Activated CD8-positive, alpha-beta memory T cell treated with anti-CD3 and anti-CD28 coated beads, Interleukin-2, amount 10 ng/mL, durations not matched to agents 7 days and 5 days (primary cell): Measurements from ENCODE around the gene UBR7. TPM values are rescaled to one million over a fixed set of nuclear protein-coding genes. Genes with fewer than 3 reads are reported as not detected.
"Not testable (repeated sequence)": the region's sequence is repeated elsewhere in the genome, so short reads cannot be mapped to it uniquely, and the experiment has no call there.

Experiments
- ATAC-seq: fragments of 150-1000 bp; cut with Tn5 transposase; one replicate; pipeline ENCODE4 v1.10.0; 2021; ENCODE audit warnings: moderate library complexity
- CTCF ChIA-PET: fragments of 350-600 bp; sonication (Branson Sonifier 250); formaldehyde crosslinking; loops from one replicate; lab custom pipeline; 2021; ENCODE audit warnings: antibody characterized with exemption; lab: Charles Lee
- DNase-seq: peaks from one replicate; pipeline ENCODE4 v3.0.0-alpha.2; 2020
- H3K27ac Mint-ChIP-seq: one replicate; pipeline ENCODE4 v1.8.0; 2021; ENCODE audit warnings: mild to moderate bottlenecking, mixed read lengths
- H3K27me3 Mint-ChIP-seq: one replicate; pipeline ENCODE4 v1.8.0; 2021; ENCODE audit warnings: mixed read lengths
- H3K36me3 Mint-ChIP-seq: one replicate; pipeline ENCODE4 v1.8.0; 2021; ENCODE audit warnings: mild to moderate bottlenecking, mixed read lengths
- H3K4me1 Mint-ChIP-seq: one replicate; pipeline ENCODE4 v1.8.0; 2021; ENCODE audit warnings: mixed read lengths
- H3K4me3 Mint-ChIP-seq: one replicate; pipeline ENCODE4 v1.8.0; 2021; ENCODE audit warnings: mild to moderate bottlenecking, moderate library complexity, mixed read lengths
- H3K9me3 Mint-ChIP-seq: one replicate; pipeline ENCODE4 v1.8.0; 2022; ENCODE audit warnings: low read depth, mixed read lengths
- total RNA-seq, 2 experiments: library from RNA; stranded (reverse); gene quantifications; one replicate each; pipeline ENCODE4 v1.2.3, GENCODE V29; 2021

The UBR7 gene
- total RNA-seq, 2 experiments from 2014 or later: 40.2 to 41.6 TPM

DNA sequence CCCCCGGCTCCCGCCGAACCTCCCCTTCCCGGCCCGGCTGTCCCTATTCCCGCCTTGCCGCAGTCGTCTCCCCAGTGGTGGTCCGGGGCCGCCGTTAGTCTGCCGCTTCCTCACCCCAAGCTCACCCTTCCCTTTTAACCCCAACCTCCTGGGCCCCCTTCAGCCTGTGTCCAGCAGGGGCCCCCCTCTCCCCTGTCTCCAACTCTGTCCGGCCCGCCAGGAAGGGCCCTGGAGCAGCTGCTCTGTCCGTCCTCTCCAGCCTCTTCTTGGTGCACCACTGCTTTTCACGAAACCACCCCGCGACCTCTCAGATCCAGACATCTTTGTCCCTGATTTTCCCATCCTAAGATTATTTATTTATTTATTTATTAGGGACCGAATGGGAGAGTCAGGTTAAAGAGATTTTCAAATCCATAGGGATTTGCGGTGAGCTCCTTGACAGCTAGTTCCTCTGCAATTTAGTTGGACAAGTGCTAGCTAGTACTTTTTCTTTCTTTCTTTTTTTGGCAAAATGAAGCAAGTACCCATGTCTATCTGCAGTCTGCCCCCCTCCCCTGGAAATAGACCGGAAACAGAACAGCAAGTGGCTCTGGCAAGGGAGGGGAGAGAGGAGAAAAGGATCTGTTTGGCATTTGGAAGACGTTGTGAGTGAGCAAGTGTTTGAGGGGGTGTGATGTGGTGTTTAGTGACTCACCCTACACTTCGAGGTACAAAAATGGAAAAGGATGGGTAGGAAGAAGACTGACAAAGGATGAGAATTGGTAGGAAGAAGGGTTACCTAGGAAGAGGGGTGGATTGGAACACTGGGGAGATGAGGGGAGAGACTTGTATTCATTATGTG is 632 bp downstream of the UBR7 start:
- Mint-ChIP-seq H3K27ac (peak overlapping the region; percentile 94), H3K4me1 (peaks cover 45% of the 10 kb centered on the region), H3K4me3 (peak overlapping the region; percentile 88), H3K9me3 (no peaks in the 10 kb centered on the region), H3K36me3 (peaks cover 25% of the 10 kb centered on the region), H3K27me3 (no peaks in the 10 kb centered on the region)
- CTCF ChIA-PET: interaction anchor here (0.9 to 5.4 kb wide), 13 partner anchors 10 to 94 kb away, joined by 3 to 26 read pairs (median 4); partner anchors contain the start of genes LYSET and MOAP1
- DNase-seq (peak; percentile 53), ATAC-seq (peak; percentile 49)

DNA sequence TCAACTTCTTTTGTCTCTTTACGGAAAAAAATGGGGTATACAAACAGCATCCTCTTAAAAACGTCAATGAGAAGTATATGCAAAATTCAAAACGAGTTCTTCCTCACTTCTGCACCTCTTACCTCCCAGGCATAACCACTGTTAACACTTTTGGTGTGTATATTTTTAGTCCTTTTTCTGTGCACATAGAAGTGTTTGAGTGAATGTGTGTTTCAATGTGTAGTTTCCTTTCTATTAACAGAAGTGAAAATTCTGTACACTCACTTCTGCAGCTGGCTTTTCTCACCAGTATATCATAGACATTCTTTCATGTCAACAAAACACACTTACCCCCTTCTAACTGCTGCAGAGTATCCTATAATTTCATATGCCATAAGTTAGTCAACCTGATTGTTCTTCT is 5.4 kb downstream of the UBR7 start:
- Mint-ChIP-seq H3K27me3 (no peaks in the 10 kb centered on the region), H3K4me1 (peaks cover 19% of the 10 kb centered on the region), H3K27ac (no peak overlapping the region), H3K4me3 (no peak overlapping the region), H3K9me3 (no peaks in the 10 kb centered on the region), H3K36me3 (peaks cover 26% of the 10 kb centered on the region)
- no peak for ATAC-seq
- CTCF ChIA-PET: no interaction called here
- DNase-seq: no peak

DNA sequence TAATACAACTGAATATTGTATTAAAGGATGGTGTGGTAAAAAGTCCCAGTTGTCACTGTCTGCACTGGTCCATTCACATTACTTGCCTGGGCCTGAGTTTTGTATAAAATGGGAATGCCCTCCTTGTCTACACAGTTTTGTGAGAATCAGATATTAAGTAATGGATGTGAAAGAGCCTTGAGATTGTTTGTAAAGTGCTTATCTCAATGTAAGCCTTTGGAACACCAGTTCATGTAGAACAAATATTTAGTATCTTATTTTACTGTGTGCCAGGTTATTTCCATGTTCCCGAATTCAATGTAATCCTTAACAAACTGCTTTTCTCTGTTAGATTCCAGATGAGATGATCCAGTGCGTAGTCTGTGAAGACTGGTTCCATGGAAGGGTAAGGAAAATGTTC is 7.5 kb downstream of the UBR7 start:
- CTCF ChIA-PET: no interaction called here
- DNase-seq (no peak), ATAC-seq (no peak)
- Mint-ChIP-seq H3K36me3 (peaks cover 31% of the 10 kb centered on the region), H3K27ac (no peak overlapping the region), H3K27me3 (no peaks in the 10 kb centered on the region), H3K9me3 (no peaks in the 10 kb centered on the region), H3K4me1 (peaks cover 4% of the 10 kb centered on the region), H3K4me3 (no peak overlapping the region)

DNA sequence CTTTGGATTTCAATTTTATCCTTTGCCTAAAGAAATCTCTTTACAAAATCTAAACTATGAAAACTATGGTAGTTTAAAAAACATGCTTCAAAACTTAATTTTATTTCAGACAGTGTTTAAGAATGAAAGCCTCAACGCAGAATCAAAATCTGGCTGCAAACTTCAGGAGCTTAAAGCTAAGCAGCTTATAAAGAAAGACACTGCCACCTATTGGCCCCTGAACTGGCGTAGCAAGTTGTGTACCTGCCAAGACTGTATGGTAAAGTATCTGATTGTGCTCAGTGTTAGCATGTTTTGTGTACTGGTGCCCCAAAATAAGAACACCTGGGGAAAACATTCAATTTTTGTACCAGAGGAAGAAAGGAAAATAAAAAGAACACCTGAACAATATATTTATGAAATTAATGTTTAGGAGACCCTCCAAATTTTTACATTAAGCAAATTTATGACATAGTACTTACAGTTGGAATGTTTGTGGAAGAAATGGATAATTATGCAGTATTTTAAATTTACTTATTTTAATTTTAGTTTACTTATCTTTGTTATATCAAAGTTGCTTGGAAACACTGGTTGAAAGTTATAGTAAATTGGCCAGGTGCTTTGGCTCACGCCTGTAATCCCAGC is 12.2 kb downstream of the UBR7 start:
- H3K27me3 Mint-ChIP-seq: no peaks in the 10 kb centered on the region
- H3K36me3 Mint-ChIP-seq: peaks cover 38% of the 10 kb centered on the region
- DNase-seq (peak; percentile 67), ATAC-seq (peak; percentile 91)
- H3K4me3 Mint-ChIP-seq: no peak overlapping the region
- H3K4me1 Mint-ChIP-seq: peaks cover 8% of the 10 kb centered on the region
- no peaks in the 10 kb centered on the region for H3K9me3 Mint-ChIP-seq
- H3K27ac Mint-ChIP-seq: no peak overlapping the region
- CTCF ChIA-PET: interaction anchor here (0.6 to 3.4 kb wide), 7 partner anchors 10 to 106 kb away, joined by 3 to 19 read pairs (median 5); partner anchors contain the start of genes GON7, LYSET, MOAP1 and UBR7

DNA sequence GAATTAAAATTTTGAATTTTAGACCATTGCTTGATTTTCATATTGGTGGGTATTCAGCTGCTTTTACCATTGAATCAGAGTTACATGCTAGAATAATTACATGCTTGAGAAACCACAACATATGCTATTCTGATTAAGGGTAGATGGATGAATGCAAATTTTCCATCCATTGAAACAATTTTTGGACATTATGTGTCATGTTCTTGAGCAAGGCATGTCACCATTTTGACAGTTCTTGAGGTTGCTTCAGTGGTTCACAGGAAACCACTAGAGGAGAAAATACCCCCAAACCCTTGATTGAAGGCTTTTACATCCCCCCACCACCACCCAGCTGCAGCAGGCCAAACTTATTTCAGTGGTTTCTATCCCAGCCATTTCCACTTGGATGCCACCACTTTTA is 13.5 kb downstream of the UBR7 start:
- ATAC-seq: peak; percentile 30
- Mint-ChIP-seq H3K27ac (no peak overlapping the region), H3K9me3 (no peaks in the 10 kb centered on the region), H3K27me3 (no peaks in the 10 kb centered on the region), H3K36me3 (peaks cover 42% of the 10 kb centered on the region), H3K4me3 (no peak overlapping the region), H3K4me1 (peaks cover 8% of the 10 kb centered on the region)
- CTCF ChIA-PET: interaction anchor here (2.0 kb wide), 1 partner anchor 107 kb away, joined by 6 read pairs; no protein-coding TSS in a partner anchor
- DNase-seq: no peak

DNA sequence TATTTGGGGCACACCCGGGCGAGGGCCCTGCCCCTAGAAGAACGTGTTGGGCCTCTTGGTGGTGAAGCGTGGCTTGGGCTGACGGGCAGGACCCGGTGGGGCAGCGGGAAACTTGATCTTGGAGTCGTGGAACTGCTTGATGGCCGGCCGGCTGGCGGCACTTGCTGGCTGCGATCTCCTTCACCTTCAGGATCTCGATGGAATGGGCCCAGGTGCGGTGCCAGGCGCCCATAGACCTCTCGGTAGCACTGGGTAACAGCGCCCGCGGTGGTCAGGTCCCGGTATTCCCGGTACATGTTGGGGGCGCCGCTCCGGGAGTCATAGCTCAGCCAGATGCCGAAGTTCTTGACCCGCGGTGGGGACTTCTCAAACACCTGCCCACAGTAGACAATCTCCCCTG is 16.5 kb downstream of the UBR7 start:
- no peak overlapping the region for H3K4me3 Mint-ChIP-seq
- H3K27me3 Mint-ChIP-seq: no peaks in the 10 kb centered on the region

DNA sequence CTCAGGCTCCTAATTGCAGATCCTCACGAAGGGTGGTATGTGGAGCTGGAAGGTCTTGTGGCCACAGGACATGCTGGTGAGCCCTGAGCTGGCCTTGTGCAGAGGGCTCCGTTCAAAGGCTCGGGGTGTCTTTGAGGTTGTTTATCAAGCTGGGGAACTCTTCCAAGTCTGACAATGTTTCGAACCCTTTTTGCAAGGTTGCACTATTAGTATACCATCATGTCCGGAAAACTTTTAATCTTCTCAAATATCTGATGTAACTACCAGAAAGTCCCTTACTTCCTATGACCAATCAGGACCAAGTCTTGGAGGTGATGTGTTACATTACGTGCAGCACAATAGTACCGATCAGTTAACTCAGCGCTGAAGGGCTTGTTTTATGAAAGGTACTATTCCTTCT is 21.5 kb downstream of the UBR7 start:
- peaks cover 8% of the 10 kb centered on the region for H3K4me1 Mint-ChIP-seq
- ATAC-seq (no peak), DNase-seq (no peak)
- CTCF ChIA-PET: no interaction called here
- no peak overlapping the region for H3K27ac Mint-ChIP-seq
- H3K9me3 Mint-ChIP-seq: no peaks in the 10 kb centered on the region
- H3K27me3 Mint-ChIP-seq: peaks cover 7% of the 10 kb centered on the region
- H3K4me3 Mint-ChIP-seq: no peak overlapping the region
- peaks cover 30% of the 10 kb centered on the region for H3K36me3 Mint-ChIP-seq

More for the DNA sequence above, 16.5 kb downstream of the UBR7 start:
- H3K9me3 Mint-ChIP-seq: no peaks in the 10 kb centered on the region
- peaks cover 8% of the 10 kb centered on the region for H3K4me1 Mint-ChIP-seq
- CTCF ChIA-PET: no interaction called here
- ATAC-seq (no peak), DNase-seq (no peak)
- no peak overlapping the region for H3K27ac Mint-ChIP-seq
- peaks cover 49% of the 10 kb centered on the region for H3K36me3 Mint-ChIP-seq

DNA sequence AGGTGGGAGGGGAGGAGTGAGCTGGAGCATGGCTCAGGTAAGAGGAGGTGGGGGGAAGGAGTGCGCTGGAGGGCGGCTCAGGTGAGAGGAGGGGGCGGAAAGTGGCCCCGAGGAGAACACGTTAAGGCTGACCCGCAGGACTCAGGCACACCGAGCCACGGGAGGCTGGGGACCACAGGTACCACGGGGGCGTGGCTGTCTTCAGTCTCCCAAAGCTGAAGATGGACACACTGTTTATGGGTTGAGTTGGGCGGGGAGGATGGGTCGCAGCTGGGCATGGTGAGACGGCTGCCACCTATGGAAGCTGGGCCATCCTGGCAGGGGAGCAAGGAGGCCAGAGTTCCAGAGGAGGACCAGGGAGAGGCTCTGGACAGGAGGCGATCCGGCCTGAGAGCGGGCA is 23.5 kb downstream of the UBR7 start:
- no peak overlapping the region for H3K4me3 Mint-ChIP-seq

DNA sequence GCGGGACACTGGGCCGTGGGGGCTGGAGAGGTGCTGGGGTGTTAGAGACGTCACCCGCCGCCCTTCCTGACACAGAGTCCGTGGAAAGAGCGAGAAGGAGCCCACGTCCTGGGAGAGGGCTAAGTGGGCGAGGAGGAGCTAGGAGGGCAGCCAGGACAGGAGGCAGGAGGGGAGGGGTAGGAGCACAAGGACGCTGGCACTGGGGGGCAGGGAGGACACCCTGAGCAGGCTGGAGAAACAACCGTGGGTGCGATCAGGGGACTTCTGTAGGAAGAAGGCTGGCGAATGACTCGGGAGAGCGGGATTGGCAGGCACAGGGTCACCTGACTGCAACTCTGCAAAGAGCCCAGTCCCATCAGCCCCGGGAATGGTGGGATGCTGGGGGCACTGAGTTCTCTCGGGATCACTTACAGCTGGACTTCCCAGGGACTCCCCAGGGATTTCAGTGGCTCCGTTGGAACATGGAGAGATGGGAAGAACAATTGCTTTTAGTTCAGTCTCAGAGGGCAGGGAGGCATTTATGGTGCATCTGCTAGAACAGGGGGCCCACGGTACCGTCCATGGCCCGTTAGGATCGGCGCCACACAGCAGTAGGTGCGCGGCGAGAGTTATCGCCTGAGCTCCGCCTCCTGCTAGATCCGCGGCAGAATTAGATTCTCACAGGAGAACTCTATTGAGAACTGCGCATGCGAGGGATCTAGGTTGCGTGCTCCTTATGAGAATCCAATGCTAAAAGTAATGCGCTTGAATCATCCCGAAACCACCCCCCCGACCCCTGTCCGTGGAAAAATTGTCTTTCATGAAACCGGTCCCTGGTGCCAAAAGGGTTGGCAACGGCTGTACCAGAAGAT is 24.3 kb downstream of the UBR7 start:
- peaks cover 13% of the 10 kb centered on the region for H3K36me3 Mint-ChIP-seq
- ATAC-seq: peak; percentile 47

More for the DNA sequence above, 23.5 kb downstream of the UBR7 start:
- Mint-ChIP-seq H3K4me1 (peaks cover 8% of the 10 kb centered on the region), H3K27me3 (peaks cover 16% of the 10 kb centered on the region), H3K27ac (no peak overlapping the region), H3K36me3 (peaks cover 21% of the 10 kb centered on the region), H3K9me3 (no peaks in the 10 kb centered on the region)
- CTCF ChIA-PET: no interaction called here
- ATAC-seq: no peak
- DNase-seq: no peak

DNA sequence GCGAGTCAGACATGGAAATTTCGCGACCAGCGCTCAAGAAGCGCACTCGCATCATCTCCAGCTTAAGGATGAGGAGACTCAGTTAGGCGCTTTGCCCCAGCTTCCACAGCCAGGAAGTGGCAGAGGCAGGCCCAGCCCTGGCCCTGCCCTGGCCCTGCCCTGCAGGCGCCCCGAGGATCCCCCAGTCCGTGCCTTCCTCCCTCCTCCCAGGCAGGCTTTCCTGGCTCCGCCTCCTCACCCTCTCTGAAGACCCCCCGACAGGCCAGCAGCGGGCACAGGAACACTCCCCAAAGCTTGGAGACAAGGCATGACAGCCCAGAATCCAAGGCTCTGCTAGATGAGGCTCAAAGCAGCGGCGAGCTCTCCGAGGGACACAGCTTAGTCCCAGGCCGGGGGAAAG is 25.1 kb downstream of the UBR7 start:
- Mint-ChIP-seq H3K4me3 (no peak overlapping the region), H3K27me3 (peaks cover 16% of the 10 kb centered on the region), H3K4me1 (peaks cover 8% of the 10 kb centered on the region), H3K36me3 (peaks cover 9% of the 10 kb centered on the region), H3K9me3 (no peaks in the 10 kb centered on the region), H3K27ac (no peak overlapping the region)
- DNase-seq (no peak), ATAC-seq (no peak)
- CTCF ChIA-PET: no interaction called here

More for the DNA sequence above, 24.3 kb downstream of the UBR7 start:
- peak overlapping the region; percentile 32 for H3K4me3 Mint-ChIP-seq
- no peak for DNase-seq
- H3K9me3 Mint-ChIP-seq: no peaks in the 10 kb centered on the region
- CTCF ChIA-PET: interaction anchor here (0.9 kb wide), 1 partner anchor 33 kb away, joined by 3 read pairs; no protein-coding TSS in a partner anchor
- H3K27ac Mint-ChIP-seq: no peak overlapping the region
- H3K4me1 Mint-ChIP-seq: peaks cover 8% of the 10 kb centered on the region
- H3K27me3 Mint-ChIP-seq: peaks cover 16% of the 10 kb centered on the region

DNA sequence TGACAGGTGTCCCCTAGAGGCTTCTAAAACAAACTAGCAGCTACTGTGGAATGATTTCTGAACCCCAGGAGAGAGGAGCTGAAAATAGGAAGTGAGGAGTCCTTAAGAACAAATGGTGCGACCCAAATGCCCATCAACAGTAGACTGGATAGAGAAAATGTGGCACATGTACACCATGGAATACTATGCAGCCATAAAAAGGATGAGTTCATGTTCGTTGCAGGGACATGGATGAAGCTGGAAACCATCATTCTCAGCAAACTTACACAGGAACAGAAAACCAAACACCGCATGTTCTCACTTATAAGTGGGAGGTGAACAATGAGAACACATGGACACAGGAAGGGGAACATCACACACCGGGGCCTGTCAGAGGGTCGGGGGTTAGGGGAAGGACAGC is 26.0 kb downstream of the UBR7 start:
- CTCF ChIA-PET: interaction anchor here (2.1 kb wide), 1 partner anchor 12 kb away, joined by 6 read pairs; no protein-coding TSS in a partner anchor
- H3K36me3 Mint-ChIP-seq, H3K4me1 Mint-ChIP-seq, DNase-seq, H3K4me3 Mint-ChIP-seq, H3K9me3 Mint-ChIP-seq, H3K27ac Mint-ChIP-seq, ATAC-seq: not testable (repeated sequence)
- peaks cover 16% of the 10 kb centered on the region for H3K27me3 Mint-ChIP-seq

DNA sequence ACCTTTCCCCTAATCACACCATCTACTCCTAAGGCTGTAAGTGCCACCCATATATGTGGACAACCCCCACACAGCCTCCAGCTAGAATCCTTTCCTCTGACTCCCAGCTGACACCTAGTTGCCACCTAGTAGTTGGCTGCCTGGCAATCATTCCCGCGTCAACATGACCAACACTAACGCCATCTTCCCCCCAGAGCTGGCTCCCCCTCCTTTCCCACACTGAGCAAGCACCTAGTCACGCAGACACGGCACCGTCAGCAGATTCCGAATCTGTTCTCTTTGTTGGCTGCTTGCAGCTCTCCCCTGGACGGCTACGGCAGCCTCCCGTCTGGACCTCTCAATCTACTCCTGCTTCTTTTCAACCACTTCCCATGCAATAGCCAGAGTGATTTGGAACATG is 27.7 kb downstream of the UBR7 start:
- Mint-ChIP-seq H3K4me1 (peaks cover 8% of the 10 kb centered on the region), H3K9me3 (no peaks in the 10 kb centered on the region), H3K27ac (no peak overlapping the region), H3K27me3 (peaks cover 16% of the 10 kb centered on the region), H3K36me3 (no peaks in the 10 kb centered on the region), H3K4me3 (no peak overlapping the region)
- DNase-seq (no peak), ATAC-seq (no peak)
- CTCF ChIA-PET: interaction anchor here (0.6 to 2.1 kb wide), 2 partner anchors 10 to 140 kb away, joined by 3 to 6 read pairs; no protein-coding TSS in a partner anchor
